WTC11 (cell line): Measurements from ENCODE around the gene SOSTDC1.

Experiments used
- TF ChIP-seq, protein P1 (sequence below): sonication (generic); formaldehyde crosslinking; conservative IDR thresholded peaks from 2 replicates; pipeline ENCODE4 v1.8.1; 2022; ENCODE audit warnings: mild to moderate bottlenecking, missing genetic modification reagents
- TF ChIP-seq, protein P2 (sequence below): sonication (generic); formaldehyde crosslinking; IDR thresholded peaks from 2 replicates; pipeline ENCODE4 v1.8.1; 2023; ENCODE audit warnings: mild to moderate bottlenecking, missing genetic modification reagents, moderate library complexity

DNA sequence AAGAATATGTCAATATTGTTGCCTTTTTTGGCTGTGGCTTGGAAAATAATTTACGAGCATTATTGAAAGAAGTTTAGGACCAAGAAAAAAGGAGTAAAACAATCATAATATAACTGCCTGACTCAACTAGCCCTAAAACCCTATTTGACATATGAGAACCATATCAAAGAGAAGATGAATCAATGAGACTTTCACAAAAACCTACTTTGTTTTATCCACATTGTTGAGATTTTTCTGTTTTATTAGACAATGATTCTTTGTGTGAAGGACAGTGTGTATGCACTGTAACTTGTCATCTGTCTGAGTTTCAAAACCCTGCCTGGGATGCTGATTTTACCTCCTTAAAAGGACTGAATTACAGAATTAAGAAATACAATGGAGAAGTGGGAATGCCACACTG is 19.0 kb downstream of the SOSTDC1 start:
- TF ChIP-seq, protein P1, sequence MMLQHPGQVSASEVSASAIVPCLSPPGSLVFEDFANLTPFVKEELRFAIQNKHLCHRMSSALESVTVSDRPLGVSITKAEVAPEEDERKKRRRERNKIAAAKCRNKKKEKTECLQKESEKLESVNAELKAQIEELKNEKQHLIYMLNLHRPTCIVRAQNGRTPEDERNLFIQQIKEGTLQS (CRISPR knock-in tag): no peak
- TF ChIP-seq, protein P2, sequence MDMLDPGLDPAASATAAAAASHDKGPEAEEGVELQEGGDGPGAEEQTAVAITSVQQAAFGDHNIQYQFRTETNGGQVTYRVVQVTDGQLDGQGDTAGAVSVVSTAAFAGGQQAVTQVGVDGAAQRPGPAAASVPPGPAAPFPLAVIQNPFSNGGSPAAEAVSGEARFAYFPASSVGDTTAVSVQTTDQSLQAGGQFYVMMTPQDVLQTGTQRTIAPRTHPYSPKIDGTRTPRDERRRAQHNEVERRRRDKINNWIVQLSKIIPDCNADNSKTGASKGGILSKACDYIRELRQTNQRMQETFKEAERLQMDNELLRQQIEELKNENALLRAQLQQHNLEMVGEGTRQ (CRISPR knock-in tag): no peak
